NOMO-1 treated with DMSO at 0.1 percent for 48 hours (cell line): ENCODE results near the gene CDH2.

ENCODE experiments used
- DNase-seq: peaks from one replicate; lab custom pipeline; 2025; ENCODE audit not compliant: unreplicated experiment; lab: John Stamatoyannopoulos, UW

CDH2 gene

GRCh38 chr18:28171837-28172236 lies 5.1 kb downstream of the CDH2 start:
- DNase-seq = no peak

DNA sequence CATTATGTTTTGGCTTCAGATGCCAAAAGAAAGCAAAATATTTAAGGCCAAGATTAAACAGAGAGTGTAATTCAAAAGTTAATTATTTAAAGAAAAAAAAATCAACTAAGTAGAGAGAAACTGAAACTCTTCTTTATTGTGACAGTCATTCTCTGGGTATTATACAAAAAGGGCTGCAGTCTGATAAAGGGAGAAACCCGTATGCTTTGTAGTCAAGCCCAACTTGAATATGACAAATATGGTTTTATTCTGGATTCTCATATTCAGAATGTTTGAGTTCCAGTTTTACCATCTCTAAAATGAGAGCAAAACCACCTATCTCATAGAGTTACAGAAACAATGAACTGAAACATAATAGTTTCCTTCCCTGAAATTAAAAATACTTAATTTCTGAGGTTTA lies 8.2 kb downstream of the CDH2 start:
- DNase-seq = no peak

GRCh38 chr18:28167835-28168349 lies 9.0 kb downstream of the CDH2 start:
- no peak for DNase-seq

- no peak for DNase-seq
Observed at GRCh38 chr18:28164771-28165483, 12.0 kb downstream of the CDH2 start.

- DNase-seq = no peak
Observed at GRCh38 chr18:28163201-28163775, 13.6 kb downstream of the CDH2 start.

DNA sequence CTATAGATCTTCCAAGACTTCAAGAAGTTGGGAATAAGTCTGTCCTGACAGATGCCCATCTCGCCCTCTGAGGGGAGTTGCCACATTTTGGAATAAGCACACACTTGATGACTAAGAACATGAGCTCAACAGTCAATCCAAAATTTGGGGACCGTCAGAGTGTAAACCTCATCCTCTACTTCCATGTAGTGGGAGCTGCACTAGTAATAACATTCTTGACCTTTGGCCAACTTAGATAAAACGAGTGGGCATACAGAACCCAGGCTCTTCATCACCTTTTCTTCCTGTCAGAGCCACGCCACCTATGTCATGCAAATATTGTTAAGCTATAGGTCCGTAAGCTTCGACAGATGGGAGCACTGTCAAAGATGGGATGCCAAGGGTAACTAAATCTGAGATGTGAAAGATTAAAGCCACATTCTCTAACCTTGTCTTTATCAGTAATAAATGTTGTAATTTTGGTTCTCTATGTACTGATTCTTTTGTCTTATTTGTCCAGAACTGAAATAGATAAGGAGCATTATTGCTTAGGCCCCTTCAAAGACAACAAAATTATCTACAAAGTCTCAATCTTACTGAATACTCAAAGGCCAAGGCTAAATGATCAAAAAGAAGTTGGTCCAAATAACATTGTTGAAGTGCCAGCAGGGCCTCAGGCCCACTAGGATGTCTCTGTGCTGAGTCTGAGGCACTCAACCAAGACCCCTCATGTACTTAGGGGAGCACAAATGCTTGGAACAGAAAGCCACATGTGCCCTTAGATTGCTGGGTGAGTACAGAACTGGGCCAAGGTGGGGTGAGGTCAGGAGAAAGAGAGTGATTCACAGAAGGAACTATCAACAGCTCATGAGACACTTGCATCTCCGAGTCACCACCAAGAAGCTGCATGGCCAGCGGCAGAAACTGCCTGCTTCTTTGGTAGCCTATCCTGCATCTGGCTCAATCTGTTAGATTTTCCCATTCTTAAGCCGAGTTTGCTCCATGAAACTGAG lies 15.0 kb downstream of the CDH2 start:
- no peak for DNase-seq

- no peak for DNase-seq
Observed at GRCh38 chr18:28159055-28159454, 17.9 kb downstream of the CDH2 start.

GRCh38 chr18:28158083-28158581 lies 18.8 kb downstream of the CDH2 start:
- DNase-seq = no peak

DNA sequence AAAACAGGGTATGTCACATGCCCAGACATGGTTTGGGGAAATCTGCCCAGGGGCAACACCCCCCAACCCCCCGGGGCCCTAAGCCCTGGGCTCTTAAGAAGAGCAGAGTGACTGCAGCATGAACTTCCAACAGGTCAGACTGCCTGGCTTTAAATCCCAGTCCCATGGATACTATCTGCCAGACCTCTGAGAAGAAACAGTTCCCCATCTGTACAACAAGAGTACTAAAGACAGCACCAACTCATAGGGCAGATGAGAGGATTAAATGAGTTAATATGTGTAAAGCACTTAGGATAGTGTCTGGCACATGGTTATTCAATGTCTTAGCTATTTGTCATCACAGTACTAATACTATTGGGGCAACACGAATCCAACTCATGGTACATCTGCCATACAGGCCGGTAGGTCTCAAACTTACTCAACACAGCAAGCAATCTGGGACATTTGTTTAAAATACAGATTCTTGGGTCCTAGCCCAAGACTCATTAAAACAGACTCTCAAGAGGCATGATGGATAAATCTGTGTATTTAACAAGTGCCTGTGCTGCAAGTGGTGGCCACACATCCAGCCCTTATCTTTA lies 23.4 kb downstream of the CDH2 start:
- DNase-seq = no peak

GRCh38 chr18:28152754-28153153 lies 24.2 kb downstream of the CDH2 start:
- no peak for DNase-seq

DNA sequence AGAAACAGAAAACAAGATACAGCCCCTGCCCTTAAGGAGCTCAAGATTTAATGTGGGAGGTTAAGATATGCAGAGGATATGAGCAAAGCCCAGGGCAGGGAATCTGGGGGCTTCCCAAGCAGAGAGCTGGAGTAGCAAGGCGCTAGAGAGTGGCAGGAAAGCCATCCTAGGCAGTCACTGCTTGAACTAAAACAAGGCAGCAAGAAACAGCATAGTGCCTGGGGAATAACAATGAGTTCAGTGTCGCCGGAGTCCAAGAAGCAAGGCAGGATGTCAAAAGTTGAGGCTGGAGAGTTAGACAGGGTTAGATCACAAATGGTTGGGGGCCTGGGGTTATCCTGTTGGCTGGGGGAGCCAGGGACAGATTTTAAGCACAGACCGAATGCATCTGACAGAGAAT lies 24.6 kb downstream of the CDH2 start:
- no peak for DNase-seq

DNA sequence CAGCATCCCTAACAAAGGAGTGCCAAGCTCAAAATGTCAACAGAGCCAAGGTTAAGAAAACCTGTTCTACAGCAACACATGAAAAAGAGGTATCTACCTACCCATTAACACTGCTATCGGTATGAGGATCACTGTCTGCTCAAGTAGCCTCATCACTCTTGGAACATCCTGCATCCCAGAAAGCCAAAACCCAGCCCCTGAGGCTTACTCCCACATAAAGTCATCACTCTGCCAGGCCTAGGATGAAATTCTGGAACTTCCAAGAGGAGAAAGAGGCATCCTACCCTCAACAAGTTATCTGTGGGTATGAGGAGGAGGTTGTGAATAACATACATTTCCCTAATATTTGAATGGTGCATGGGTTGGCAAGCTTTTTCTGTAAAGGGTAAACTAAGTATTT lies 25.5 kb downstream of the CDH2 start:
- no peak for DNase-seq

GRCh38 chr18:28150925-28151324 lies 26.0 kb downstream of the CDH2 start:
- no peak for DNase-seq

DNA sequence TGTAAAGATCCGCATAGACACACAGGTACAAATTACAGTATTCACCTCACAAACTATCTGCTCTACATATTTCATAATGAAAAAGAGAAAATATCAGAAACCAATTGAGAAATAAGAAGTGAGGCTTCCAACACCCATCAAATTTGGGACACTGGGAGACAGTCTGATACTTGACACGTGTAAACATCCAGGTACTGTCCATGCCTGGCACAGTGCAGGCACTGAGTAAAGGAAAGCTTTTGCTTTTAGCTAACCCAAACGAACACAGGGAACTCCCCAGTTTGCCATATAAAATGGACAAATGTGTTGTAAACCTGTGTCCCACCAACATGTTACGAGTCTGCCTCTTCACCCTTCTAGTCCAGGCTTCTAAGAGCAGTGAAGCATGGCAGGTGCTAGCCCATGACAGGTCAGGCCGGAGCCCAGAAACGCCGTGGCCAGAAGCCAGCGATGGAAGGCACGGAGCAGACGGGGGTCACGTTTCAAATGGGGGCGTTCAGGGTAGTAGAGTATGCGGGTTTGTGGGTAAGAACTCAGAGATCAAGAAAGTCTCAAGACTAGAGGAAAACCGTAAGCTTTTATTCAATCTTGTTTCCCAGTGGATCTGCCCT lies 27.0 kb downstream of the CDH2 start:
- no peak for DNase-seq

DNA sequence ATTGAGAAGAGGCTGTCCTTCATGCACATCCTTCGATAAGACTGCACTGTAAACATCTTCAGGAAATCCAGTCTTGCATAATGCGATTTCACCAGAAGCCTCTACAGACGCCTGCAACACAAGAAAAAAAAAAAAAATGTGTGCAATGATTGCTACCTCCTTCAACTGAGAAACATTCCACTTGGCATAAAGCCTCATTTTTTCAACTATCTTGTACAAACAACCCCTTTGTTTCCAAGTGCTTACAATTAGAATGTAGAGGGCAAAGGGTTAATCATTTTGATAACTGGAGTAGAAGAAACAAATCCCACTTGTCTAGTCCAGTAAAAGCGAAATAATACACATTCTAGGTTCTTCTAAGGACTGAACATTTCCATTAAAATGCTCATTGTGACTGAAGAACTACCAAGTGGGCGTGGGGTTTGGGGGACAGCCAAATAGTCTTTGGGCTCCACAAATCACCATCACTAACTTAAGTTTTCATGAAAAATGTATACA lies 29.2 kb downstream of the CDH2 start:
- no peak for DNase-seq

DNA sequence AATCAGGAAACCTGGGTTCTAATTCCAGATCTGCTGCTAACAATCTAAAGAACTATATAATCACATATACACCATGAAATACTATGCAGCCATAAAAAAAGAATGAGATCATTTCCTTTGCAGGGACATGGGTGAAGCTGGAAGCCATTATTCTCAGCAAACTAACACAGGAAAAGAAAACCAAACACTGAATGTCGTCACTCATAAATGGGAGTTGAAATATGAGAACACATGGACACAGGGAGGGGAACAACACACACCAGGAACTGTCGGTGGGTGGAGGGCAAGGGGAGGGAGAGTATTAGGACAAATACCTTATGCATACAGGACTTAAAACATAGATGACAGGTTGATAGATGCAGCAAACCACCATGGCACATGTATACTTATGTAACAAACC lies 33.2 kb downstream of the CDH2 start:
- no peak for DNase-seq

- DNase-seq = no peak
Observed at GRCh38 chr18:28138816-28139215, 38.1 kb downstream of the CDH2 start.

- DNase-seq = no peak
Observed at GRCh38 chr18:28136071-28136470, 40.9 kb downstream of the CDH2 start.

GRCh38 chr18:28134774-28135173 lies 42.2 kb downstream of the CDH2 start:
- DNase-seq = no peak

- no peak for DNase-seq
Observed at GRCh38 chr18:28132084-28132483, 44.8 kb downstream of the CDH2 start.

DNA sequence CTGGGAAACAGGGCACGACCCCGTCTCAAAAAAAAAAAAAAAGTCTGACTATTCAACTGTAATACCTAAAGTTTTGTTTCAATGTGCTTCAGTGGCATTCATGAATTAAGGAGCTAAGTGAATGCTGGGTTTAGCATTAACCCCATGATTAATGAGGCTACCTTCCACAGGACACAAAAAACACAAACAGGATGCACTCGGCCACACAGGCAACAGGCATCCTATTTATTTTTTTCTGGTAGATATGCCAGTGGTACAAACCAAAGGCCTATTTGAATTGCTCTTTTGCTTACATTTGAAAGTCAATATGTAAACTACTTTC lies 48.3 kb downstream of the CDH2 start:
- DNase-seq = no peak
